Measurements from ENCODE around the gene BRINP3.

The BRINP3 gene

DNA sequence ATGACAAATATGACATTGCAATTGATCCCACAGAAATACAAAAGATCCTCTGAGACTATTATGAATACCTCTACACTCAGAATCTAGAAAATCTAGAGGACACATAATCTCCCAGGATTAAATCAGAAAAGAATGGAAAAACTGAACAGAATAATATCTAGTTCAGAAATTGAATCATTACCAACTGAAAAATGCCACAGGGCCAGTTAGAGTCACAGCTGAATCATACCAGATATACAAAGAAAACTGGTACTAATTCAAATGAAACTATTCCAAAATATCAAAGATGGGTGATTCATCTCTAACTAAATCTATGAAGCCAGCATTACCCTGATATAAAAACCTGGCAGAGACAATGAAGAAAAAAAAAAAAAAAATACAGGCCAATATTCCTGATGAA, 149.3 kb downstream of the BRINP3 start:
- TF ChIP-seq, protein P1, sequence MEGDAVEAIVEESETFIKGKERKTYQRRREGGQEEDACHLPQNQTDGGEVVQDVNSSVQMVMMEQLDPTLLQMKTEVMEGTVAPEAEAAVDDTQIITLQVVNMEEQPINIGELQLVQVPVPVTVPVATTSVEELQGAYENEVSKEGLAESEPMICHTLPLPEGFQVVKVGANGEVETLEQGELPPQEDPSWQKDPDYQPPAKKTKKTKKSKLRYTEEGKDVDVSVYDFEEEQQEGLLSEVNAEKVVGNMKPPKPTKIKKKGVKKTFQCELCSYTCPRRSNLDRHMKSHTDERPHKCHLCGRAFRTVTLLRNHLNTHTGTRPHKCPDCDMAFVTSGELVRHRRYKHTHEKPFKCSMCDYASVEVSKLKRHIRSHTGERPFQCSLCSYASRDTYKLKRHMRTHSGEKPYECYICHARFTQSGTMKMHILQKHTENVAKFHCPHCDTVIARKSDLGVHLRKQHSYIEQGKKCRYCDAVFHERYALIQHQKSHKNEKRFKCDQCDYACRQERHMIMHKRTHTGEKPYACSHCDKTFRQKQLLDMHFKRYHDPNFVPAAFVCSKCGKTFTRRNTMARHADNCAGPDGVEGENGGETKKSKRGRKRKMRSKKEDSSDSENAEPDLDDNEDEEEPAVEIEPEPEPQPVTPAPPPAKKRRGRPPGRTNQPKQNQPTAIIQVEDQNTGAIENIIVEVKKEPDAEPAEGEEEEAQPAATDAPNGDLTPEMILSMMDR (conservative IDR thresholded peaks at IDR 0.05), result no peak
- TF ChIP-seq ZFX (IDR thresholded peaks at IDR 0.05), result no peak
- H3K27ac ChIP-seq, result no peak overlapping the region

DNA sequence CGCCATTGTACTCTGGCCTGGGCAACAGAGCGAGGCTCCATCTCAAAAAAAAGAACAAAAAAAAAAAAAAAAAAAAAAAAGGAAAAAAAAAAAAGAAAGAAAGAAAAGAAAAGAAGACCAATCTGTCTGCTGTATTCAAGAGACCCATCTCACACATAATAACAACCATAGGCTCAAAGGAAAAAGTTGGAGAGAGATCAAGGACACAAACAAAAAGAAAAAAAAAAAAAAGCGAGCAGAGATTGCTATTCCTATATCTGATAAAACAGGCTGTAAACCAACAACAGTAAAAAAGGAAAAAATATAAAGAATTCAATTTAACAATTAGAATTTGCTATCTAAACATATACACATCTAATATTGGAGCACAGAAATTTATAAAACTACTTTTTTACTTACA, 150.4 kb downstream of the BRINP3 start:
- H3K27ac ChIP-seq, result no peak overlapping the region
- TF ChIP-seq, protein P1 (conservative IDR thresholded peaks at IDR 0.05), result no peak
- no peak for TF ChIP-seq ZFX (IDR thresholded peaks at IDR 0.05)

DNA sequence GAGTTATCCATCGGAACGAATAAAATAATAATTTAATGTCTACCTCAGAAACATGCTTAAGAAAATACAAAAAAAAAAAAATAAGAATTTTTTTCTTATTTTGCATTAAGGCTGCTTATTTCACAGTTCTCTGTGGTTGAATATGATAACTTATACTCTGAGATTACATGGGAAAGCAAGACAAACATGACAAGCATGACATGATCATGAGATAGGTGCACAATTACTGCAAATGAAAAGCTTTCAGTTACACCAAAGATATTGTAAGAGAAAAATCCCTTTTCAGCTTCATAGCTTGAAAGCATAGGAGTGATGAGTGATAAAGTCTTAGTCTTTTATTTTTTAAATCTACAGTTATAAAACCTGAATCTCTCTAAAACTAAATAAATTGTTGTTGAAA, 154.1 kb downstream of the BRINP3 start:
- TF ChIP-seq ZFX (IDR thresholded peaks at IDR 0.05), result no peak
- TF ChIP-seq, protein P1 (conservative IDR thresholded peaks at IDR 0.05), result no peak

DNA sequence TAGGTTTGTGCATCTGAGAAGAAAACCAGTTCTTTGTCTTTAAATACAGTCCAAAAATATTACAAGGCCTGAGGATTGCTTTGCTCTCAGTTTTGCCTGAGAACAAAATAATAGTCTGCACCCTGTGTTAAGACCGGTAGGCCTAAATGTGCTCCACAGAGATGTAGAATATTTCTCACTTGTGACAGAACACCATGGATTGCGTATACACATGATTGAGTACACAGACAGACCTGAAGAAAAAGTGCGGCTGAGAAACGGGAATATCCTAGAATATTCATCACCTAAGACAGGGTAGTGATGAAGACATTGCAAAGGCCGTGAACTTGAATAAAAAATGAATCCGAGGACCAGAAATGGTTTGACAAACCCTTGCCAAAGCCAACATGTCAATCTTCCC, 155.4 kb downstream of the BRINP3 start:
- TF ChIP-seq, protein P1 (conservative IDR thresholded peaks at IDR 0.05), result no peak
- no peak for TF ChIP-seq ZFX (IDR thresholded peaks at IDR 0.05)

More for the DNA sequence above, 154.1 kb downstream of the BRINP3 start:
- no peak overlapping the region for H3K27ac ChIP-seq

DNA sequence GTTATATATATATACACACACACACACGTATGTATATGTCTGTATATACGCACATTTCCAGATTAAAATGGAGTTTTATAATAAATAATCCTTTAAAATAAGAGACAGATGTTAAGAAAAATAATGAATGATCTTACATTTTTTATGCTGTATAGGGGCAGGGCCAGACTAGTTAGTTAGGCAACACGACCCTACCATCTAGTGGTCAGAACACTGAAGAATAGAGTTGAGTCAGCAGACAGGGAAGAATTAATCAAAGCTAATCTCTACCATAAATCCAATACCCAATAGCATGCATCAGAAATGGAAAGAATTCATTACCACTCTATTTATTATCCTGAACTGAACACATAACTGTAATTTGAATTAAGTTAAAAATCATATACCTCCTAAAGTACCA, 156.7 kb downstream of the BRINP3 start:
- TF ChIP-seq ZFX (IDR thresholded peaks at IDR 0.05), result no peak
- TF ChIP-seq, protein P1 (conservative IDR thresholded peaks at IDR 0.05), result peak; percentile 40
- no peak overlapping the region for H3K27ac ChIP-seq

More for the DNA sequence above, 155.4 kb downstream of the BRINP3 start:
- no peak overlapping the region for H3K27ac ChIP-seq

DNA sequence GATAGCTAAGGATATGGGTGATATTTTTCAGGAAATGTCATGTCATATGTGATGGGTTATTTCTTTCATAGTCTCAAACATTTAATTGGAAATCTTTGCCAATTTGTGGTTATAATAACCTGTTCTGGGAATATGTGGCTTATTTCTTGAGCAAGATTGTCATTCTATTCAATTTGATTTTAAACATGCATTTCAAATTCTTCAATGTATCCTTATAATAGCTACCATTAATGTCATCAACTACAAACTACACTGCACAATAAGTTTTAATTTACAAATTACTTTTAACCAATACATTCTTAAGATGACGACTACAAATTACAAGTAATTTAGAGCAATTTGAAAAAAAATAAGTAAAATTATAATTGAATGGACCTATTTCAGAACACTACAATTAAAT, 164.9 kb downstream of the BRINP3 start:
- TF ChIP-seq, protein P1 (conservative IDR thresholded peaks at IDR 0.05), result no peak
- no peak for TF ChIP-seq ZFX (IDR thresholded peaks at IDR 0.05)

DNA sequence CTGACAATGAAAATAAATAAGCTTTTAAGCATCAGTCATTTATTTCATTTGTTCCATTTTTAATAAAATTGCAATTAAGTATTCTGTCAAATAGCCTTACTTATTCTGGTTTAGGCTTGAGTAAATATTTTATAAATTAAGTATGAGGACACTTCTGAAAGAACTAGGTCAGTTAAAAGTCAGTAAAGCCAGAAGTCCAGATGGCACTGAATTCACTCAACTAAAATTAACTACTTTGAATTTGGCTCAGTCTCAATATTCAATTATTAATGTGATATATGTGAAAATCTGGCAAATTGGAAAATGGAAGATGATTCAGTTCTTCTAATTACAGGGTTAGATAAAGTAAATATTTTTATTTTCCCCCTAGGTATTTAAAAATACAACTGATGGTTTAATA, 174.2 kb downstream of the BRINP3 start:
- H3K27ac ChIP-seq, result no peak overlapping the region
- TF ChIP-seq, protein P1 (conservative IDR thresholded peaks at IDR 0.05), result no peak
- no peak for TF ChIP-seq ZFX (IDR thresholded peaks at IDR 0.05)

More for the DNA sequence above, 164.9 kb downstream of the BRINP3 start:
- no peak overlapping the region for H3K27ac ChIP-seq

Data from C4-2B (cell line).